ENCODE measurements around the gene BTBD6. TPM values are rescaled to one million over a fixed set of nuclear protein-coding genes. Genes with fewer than 3 reads are reported as not detected.
A peak's percentile ranks its signal among the peaks of the same experiment; 100 is the strongest.

The BTBD6 gene
- 36.3 TPM for total RNA-seq

- DNase-seq (ENCODE audit: low spot score), result peak; percentile 83
Observed at GRCh38 chr14:105248368-105249181, at the start of gene BTBD6. Gene BTBD6 (plus strand): TSS chr14:105248533. CDS start chr14:105248712, 179 bp downstream.

DNA sequence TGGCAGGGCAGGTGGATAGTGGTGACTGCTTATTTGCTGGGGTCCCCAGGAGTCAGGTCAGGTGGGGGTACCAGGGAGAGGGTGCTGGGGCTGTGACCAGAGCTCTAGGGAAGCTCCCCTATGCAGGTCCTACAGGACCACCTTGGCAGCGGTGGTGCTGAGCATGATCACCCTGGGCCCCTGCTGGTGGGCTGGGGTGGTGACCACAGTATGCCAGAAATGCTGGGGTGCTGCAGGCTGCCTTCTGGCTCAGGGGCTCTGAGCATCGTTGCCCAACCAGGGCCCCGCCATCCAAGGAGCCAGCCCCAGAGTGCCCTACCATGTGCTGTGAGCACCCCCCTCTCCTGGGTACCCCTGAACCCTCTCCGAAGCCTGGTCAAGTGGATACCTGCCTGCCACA, 49.7 kb upstream of the BTBD6 start:
- DNase-seq (ENCODE audit: low spot score), result no peak

GRCh38 chr14:105199093-105199492, 49.2 kb upstream of the BTBD6 start:
- no peak for DNase-seq (ENCODE audit: low spot score)

DNA sequence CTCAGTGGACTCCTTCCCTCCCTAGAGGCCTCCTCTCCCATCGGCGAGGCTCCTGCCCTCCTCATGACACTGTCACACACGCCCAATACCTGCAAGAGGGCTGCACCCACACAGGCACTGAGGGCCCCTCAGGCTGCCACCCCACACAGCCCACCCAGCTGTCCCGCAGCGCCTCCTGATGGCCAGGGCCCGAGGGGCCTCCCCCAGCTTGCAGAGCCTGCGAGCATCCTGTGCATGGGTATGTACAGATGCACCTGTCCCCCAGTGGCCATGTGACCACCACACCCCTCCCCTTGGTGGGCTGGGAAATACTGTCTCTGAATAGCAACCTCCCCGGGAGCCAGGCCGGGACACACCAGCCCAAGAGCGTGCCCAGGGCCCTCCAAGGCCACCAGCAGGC, 48.3 kb upstream of the BTBD6 start:
- no peak for DNase-seq (ENCODE audit: low spot score)

- no peak for DNase-seq (ENCODE audit: low spot score)
Observed at GRCh38 chr14:105200641-105201040, 47.7 kb upstream of the BTBD6 start.

GRCh38 chr14:105201156-105201924, 47.0 kb upstream of the BTBD6 start:
- no peak for DNase-seq (ENCODE audit: low spot score)

- no peak for DNase-seq (ENCODE audit: low spot score)
Observed at GRCh38 chr14:105201925-105202513, 46.3 kb upstream of the BTBD6 start.

GRCh38 chr14:105203057-105203531, 45.2 kb upstream of the BTBD6 start:
- DNase-seq (ENCODE audit: low spot score), result peak; percentile 84

DNA sequence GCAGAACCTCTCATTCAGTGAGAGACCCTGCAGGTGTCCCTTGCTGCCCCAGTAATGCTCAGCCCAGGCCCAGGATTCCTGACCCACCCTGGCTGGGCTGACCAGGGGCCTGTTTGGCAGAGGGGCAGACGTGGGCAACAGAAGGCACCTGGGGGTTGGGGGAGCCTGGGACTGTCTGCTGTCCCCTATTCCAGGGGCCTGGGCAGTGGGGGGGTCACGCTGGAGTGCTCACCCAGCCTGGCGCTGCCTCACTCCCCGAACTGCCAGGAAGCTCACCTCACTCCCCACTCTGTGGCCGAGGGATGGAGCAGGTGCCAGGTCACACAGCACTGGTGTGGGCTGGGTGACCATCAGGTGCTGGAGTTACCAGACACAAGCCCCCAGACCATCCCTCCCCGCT, 44.6 kb upstream of the BTBD6 start:
- no peak for DNase-seq (ENCODE audit: low spot score)

GRCh38 chr14:105204206-105204930, 44.0 kb upstream of the BTBD6 start:
- DNase-seq (ENCODE audit: low spot score), result peak; percentile 81

GRCh38 chr14:105204931-105205672, 43.2 kb upstream of the BTBD6 start:
- DNase-seq (ENCODE audit: low spot score), result no peak

DNA sequence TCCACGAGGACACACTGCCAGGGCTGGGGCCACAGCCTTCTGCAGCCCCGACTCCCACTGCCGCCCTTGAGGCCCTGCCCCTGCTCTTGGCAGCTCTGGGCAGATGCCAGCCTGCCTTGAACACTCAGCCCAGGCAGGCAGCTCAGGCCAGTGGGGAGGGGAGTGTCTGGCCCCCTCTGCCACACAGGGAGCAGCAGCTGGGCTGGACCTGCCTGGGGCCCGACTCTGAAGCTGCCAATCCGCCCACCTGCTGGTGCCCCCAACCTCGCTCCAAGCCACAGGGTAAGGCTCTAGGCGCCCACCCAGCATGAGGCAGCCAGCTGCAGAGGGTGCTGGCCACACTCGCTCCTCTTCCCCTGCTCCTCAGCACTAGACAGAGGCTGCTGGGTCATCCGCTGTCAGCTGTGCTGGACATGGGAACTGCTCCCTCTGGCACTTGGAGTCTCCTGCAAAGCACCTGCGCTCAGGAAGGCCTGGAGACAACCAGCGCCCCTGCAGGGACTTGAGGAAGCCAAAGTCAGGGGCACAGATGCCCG, 42.6 kb upstream of the BTBD6 start:
- no peak for DNase-seq (ENCODE audit: low spot score)

- DNase-seq (ENCODE audit: low spot score), result no peak
Observed at GRCh38 chr14:105206873-105207272, 41.5 kb upstream of the BTBD6 start.

- no peak for DNase-seq (ENCODE audit: low spot score)
Observed at GRCh38 chr14:105207460-105207901, 40.9 kb upstream of the BTBD6 start.

- DNase-seq (ENCODE audit: low spot score), result no peak
Observed at GRCh38 chr14:105207996-105208737, 40.2 kb upstream of the BTBD6 start.

- DNase-seq (ENCODE audit: low spot score), result no peak
Observed at GRCh38 chr14:105208738-105209075, 39.6 kb upstream of the BTBD6 start.

DNA sequence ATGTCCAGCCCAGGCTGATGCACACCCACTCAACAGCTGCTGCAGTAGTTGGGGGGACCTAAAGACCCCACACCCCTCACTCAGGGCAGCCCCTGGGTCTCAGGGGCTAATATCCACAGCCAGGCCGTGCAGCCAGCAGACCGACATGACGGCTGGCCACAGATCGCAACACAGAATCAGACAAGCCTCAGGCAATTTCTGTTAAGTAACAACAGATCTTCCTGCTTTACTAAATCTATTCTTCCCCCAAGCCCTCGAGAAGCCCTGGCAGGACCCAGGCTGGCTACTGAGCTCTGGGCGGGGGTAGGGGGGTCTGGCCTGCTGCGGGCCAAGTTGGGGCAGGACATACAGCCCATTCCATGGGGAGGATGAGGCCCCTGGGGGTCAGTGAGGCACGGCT, 39.2 kb upstream of the BTBD6 start:
- no peak for DNase-seq (ENCODE audit: low spot score)

GRCh38 chr14:105209646-105210045, 38.7 kb upstream of the BTBD6 start:
- no peak for DNase-seq (ENCODE audit: low spot score)

GRCh38 chr14:105210266-105211025, 37.9 kb upstream of the BTBD6 start:
- DNase-seq (ENCODE audit: low spot score), result no peak

All from ureter (tissue), 1 donor.